Measurements from ENCODE around the gene DEPDC5. TPM values are rescaled to one million over a fixed set of nuclear protein-coding genes. Genes with fewer than 3 reads are reported as not detected.

The DEPDC5 gene
- total and polyA plus RNA-seq, 9 of the 15 experiments (the other 6 are each of a cell fraction or from before 2014, with no cell fraction given) = 2.3 to 12.3 (median 10.7) TPM

DNA sequence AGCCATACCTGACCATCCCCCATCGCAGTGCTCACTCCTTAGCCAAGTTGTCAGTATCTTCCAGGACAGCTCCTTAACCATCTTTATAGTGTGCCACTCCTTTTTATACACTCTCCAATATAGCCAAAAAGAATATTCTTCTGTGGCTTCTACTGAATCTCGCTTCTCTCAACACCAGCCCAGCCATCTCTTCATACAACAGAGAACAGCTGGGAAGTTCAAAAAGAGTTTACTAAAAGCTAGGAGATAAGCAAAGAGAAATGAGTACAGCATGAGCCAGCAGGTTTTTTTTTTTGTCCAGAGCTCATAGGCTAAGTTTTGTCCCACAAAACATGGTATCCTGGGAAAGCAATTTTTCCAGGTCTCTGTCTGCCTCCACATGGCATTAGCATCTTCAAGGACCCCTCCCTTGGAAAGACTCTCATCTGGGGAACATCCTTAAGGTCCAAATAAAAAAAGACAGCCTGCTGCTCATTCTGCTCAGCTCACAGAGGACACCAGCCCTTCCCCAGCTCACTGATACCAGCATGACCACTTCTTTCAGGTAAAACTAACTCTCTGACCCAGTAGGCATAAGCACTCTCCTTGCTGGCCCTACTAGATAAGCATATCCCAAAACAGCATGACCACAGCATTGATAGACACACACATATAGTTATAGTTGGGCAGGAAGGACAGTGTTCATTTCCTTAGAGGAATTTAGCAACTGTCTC is 141.7 kb downstream of the DEPDC5 start (continued):
- TF ChIP-seq TEAD1 (CRISPR knock-in tag; IDR thresholded peaks at IDR 0.05) = no peak
- peak; percentile 52 for TF ChIP-seq FOSL1 (tag; conservative IDR thresholded peaks at IDR 0.05)
- TF ChIP-seq CBFA2T2 (conservative IDR thresholded peaks at IDR 0.05) = peak; percentile 96
- TF ChIP-seq ZNF41 (CRISPR knock-in tag; conservative IDR thresholded peaks at IDR 0.05) = no peak
- no peak for TF ChIP-seq COPS2 (conservative IDR thresholded peaks at IDR 0.05)
- no peak for TF ChIP-seq FOXJ2 (tag; IDR thresholded peaks at IDR 0.05)
- peak; percentile 80 for TF ChIP-seq ZNF384 (IDR thresholded peaks at IDR 0.05; ENCODE audit: low read depth, low read length)
- TF ChIP-seq GTF2F1 (IDR thresholded peaks at IDR 0.05; ENCODE audit: low read depth, low read length) = no peak
- TF ChIP-seq TBP (optimal IDR thresholded peaks at IDR 0.05; ENCODE audit: low read depth, low read length) = peak; percentile 11
- TF ChIP-seq BHLHE40 (IDR thresholded peaks at IDR 0.05; ENCODE audit: low read length) = peak; percentile 22; the same call in 1 of the 2 replicates
- TF ChIP-seq JUND (IDR thresholded peaks at IDR 0.05; ENCODE audit: borderline replicate concordance, low read depth, low read length) = peak; percentile 57; the same call in 1 of the 2 replicates
- peak; percentile 62; the same call in 2 of the 3 replicates for TF ChIP-seq JUND (tag; IDR thresholded peaks at IDR 0.05; ENCODE audit: borderline replicate concordance, low read depth, low read length)
- no peak for TF ChIP-seq SAFB2 (IDR thresholded peaks at IDR 0.05; ENCODE audit: borderline replicate concordance, low read depth, low read length, severe bottlenecking)
- peak; percentile 59; the same call in 1 of the 2 replicates for TF ChIP-seq MYNN (IDR thresholded peaks at IDR 0.05)
- TF ChIP-seq MYNN (CRISPR knock-in tag; IDR thresholded peaks at IDR 0.05) = no peak
- peak; percentile 36 to 68; a peak in 3 of 4 replicates for TF ChIP-seq MNT (conservative IDR thresholded peaks at IDR 0.05)
- peak; percentile 55; the same call in 1 of the 2 replicates for TF ChIP-seq MTA3 (IDR thresholded peaks at IDR 0.05; ENCODE audit: borderline replicate concordance)
- peak; percentile 92 for TF ChIP-seq LEF1 (IDR thresholded peaks at IDR 0.05)
- no peak for TF ChIP-seq RBM25 (IDR thresholded peaks at IDR 0.05; ENCODE audit: low read depth, low read length, severe bottlenecking)
- peak; percentile 82 for TF ChIP-seq RNF2 (IDR thresholded peaks at IDR 0.05)
- no peak for TF ChIP-seq ZNF780A (CRISPR knock-in tag; IDR thresholded peaks at IDR 0.05)
- TF ChIP-seq CREB5 (CRISPR knock-in tag; IDR thresholded peaks at IDR 0.05) = no peak
- TF ChIP-seq HMGN3 (IDR thresholded peaks at IDR 0.05; ENCODE audit: borderline replicate concordance, extremely low read depth, insufficient read length, low read depth, low read length) = peak; percentile 80
- 0 out of 2 replicates have a peak, but pooled peaks have one; percentile 18 for TF ChIP-seq POLR2A (conservative IDR thresholded peaks at IDR 0.05)
- TF ChIP-seq ARID1B (IDR thresholded peaks at IDR 0.05) = peak; percentile 97
- 0 out of 2 replicates have a peak, but pooled peaks have one; percentile 13 for TF ChIP-seq ELF4 (CRISPR knock-in tag; IDR thresholded peaks at IDR 0.05)
- TF ChIP-seq, protein P1, sequence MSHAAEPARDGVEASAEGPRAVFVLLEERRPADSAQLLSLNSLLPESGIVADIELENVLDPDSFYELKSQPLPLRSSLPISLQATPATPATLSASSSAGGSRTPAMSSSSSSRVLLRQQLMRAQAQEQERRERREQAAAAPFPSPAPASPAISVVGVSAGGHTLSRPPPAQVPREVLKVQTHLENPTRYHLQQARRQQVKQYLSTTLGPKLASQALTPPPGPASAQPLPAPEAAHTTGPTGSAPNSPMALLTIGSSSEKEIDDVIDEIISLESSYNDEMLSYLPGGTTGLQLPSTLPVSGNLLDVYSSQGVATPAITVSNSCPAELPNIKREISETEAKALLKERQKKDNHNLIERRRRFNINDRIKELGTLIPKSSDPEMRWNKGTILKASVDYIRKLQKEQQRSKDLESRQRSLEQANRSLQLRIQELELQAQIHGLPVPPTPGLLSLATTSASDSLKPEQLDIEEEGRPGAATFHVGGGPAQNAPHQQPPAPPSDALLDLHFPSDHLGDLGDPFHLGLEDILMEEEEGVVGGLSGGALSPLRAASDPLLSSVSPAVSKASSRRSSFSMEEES (CRISPR knock-in tag; IDR thresholded peaks at IDR 0.05) = no peak

Measured in K562 (cell line).